Measurements from ENCODE around the gene PITX2.

The PITX2 gene

DNA sequence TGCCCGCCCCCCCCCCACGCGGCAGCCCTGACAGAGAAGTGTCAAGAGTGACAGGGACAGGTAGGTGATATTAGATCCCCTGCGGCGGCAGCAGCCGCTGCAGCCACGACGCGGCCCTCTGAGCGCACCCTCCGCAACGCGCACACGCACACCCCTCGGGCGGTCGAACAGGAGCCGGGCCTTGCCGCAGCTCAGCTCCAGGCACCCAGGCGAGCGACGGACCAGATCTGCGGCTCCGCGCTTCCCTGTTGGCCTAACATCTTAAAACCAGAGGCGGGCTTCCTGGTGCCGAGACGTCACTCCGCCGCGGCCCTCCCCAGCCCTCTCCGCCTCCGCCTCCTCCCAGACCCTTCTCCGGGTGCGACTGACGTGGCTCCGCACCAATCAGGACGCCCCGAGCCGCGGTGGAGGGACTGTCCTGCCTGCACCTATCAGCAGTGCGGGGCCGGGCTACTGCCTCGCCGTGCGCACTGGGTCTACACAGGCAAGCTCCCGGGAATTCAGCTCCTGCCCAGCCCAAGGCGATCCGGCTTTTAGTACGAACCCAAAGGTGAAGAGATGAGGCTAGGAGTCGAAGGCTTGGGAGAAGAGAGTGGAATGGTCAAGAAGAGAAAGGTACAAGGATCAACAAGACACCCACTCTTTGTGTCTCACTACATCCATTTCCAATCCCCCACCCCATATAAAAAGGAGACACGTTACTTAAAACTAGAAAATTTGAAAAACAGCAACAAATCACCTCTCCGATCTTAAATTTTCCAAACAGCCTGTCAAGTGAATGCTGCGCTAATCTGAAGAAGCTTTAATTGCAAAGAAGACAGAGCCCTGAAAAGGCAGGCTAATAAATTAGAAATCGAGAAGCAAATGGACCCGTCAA lies at the start of gene PITX2:
Gene PITX2 (minus strand): TSS at position 237 of the 877 bp plus-strand sequence. CDS start 617 bp downstream, outside the sequence.
- peak; percentile 20 for DNase-seq

DNA sequence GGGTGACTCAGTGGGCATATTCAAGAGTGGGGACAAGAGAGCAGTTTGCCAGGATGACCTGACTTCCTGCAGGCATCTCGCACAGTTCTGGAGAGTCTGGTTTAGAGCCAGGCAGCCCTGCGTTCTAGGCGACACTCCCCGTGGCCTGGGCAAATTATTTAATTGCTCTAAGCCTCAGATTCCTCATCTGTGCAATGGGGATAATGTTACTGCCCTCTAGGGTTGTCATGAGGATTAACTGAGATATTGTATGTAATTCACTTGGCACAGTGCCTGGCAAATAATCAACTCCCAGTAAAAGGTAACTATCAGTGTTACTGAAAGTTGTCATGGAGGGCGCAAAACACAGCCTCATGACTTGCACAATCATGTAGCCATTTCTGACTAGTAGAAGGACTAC lies 48.8 kb upstream of the PITX2 start:
- no peak for DNase-seq

DNA sequence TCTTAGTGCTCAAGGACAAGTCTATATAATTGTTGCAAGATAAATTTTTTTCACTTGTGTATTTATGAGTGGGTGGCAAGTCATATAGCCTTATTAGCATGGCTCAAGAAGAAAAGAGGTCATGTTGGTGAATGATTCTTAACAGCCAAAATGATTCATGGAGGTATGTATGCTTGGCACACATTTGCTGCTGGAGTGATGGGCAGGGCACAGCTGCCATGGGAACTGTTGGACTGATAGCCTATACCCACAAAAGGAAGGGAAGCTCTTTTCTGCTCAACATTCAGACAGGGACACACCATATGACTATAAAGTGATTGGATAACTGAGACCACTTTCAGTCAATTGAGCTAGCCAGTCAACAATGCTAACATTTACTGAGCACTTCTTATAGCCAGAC lies 46.8 kb upstream of the PITX2 start:
- no peak for DNase-seq

DNA sequence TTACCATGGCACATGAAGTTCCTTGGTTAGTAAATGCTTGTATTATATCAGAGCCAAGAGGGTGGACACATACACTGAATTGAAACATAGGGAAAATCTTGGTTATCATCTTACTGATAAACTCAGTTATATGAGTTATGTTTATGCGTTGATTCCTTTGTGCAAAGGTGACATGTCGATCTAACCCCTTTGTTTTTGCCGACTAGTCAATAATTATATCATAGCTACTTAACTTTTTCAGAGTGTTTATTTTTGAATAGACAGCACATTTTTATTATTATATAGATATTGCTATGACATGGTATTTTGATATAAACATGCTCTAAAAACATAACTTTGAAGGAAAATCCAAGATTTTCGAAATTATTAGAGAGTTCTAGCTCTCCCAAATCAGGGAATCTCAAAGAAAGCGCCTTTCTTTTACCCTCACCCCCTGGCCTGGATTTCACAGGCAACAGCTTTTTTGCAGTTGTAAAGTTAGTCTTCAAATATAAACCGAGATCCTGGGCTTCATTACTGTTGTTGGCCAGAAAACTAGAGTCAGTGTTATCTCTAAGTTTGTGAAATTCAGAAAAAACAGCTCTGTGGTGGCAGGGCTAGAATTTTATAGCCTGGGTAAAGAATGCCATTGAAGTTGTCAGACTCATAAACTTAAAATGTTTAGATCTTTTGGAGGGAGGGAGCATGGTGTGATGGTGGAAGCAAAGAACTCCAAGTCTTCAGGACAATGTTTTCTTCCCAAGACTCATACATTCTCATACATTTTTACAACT lies 45.8 kb upstream of the PITX2 start:
- no peak for DNase-seq

DNA sequence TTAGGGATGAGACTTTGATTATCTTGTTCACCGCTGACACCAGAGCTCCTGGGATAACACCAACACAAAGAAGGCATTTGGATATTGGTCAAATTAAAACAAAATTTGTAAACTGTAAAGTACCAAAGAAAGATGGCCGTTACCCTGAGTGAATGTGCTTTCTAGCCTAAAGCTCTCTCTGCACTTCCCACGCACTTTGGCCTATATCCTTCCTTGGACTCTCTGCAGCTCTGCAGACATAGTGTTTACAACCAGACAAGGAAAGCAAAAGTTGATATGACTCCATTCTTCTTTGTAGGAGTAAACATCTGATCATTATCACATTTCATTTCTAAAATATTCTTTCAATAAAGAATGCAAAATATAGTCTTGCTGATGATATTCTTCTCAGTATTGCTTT lies 44.8 kb upstream of the PITX2 start:
- DNase-seq, result no peak

DNA sequence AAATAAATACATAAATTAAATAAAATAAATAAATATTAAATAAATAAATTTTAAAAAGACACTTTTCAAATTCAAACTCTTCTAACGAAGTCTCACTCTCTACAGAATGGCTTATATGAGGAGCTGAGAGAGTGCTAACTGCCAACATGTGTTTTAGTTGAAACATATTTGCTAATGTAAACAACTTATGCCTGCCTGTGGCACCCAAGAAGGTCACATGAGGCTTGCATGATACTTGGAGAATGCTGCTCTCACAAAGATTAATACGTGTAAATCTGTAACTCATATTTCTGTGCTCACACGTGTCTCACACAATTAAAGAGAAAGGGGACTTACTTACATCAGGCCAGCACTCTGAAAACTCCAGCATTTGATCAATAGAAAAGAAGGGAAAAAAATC lies 43.2 kb upstream of the PITX2 start:
- no peak for DNase-seq

DNA sequence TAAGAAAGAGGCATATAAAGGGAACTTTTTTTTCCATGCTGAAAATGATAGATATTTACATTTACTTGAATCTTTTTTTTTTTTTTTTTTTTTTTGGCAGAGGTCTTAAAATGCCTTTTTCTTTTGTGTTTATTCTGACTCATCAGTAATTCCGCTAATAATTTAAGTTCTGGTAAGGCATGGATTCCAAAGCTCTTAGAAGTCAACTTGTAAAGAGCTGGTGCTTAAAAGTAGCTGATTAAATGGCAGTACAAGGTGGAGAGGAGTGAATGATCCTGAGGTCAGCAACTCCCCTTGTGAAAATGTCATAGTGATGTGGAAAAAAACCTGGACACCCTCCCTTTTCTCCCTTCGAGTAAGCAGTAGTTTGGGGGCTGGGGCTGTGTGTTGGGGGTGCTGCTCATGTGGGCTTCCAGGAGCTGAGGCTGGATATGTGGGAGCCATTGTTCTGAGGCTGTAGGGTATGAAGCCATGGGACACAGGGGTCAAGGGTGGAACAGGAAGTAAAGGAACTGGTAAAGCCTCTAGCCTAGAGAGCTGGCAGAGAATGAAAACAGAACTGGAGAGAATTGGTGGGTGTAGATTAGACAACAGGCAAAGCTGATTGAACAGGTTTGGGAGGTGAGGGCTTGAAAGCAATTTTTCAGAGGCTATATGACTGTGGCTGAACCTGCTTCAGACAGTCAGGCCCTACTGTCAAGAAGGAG lies 41.0 kb upstream of the PITX2 start:
- DNase-seq, result no peak

DNA sequence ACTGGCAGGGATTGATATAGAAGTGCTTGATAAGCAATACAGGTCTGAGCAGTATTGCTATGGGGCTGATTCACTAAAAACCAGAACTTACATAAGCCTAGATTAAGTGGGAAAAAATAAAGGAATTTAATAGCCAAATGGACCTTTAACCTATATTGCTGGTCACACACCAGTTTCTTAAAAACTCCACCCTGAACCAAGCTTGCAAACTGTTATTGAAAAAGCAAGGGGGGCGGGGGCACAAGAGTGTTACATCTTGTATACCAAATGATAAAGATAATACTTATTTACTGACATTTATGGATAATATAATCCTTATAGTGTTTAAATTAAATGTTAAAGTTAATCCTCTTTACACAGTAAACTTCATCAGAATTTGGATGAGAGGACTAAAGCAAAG lies 40.3 kb upstream of the PITX2 start:
- no peak for DNase-seq

DNA sequence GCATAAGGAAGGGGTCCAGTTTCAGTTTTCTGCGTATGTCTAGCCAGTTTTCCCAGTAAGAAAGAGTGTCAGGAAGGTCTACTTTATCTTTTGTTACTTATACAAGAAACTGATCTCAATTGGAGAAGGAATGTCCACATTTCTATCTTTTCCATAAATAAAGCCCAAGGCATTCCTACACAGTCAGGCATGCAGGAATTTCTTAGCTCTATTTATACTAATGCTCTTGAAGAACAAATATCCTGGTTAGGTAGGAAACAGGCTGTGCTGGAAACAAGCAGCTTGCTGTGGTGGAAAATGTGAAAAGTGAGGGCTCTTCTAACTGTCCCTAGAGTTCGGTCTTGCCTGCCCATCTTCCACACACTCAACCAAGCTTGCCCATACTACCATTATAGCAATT lies 37.9 kb upstream of the PITX2 start:
- DNase-seq, result no peak

DNA sequence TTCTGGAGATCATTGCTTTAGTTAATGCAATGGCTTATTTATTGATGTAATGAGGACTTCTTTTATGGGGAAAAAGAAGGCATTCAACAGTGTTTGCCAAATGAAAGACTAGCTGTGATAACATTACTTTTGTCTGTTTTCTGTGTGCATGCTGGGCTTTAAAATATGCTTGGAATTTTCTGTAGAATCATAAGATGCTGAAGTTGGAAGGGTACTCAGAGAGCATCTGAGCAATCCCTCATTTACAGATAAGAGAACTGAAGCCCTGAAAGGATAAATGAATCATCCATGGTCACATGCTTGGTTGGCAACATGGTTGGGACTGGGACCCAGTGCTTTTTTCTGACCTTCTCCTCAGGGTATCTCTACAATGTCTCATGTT lies 31.4 kb upstream of the PITX2 start:
- no peak for DNase-seq

DNA sequence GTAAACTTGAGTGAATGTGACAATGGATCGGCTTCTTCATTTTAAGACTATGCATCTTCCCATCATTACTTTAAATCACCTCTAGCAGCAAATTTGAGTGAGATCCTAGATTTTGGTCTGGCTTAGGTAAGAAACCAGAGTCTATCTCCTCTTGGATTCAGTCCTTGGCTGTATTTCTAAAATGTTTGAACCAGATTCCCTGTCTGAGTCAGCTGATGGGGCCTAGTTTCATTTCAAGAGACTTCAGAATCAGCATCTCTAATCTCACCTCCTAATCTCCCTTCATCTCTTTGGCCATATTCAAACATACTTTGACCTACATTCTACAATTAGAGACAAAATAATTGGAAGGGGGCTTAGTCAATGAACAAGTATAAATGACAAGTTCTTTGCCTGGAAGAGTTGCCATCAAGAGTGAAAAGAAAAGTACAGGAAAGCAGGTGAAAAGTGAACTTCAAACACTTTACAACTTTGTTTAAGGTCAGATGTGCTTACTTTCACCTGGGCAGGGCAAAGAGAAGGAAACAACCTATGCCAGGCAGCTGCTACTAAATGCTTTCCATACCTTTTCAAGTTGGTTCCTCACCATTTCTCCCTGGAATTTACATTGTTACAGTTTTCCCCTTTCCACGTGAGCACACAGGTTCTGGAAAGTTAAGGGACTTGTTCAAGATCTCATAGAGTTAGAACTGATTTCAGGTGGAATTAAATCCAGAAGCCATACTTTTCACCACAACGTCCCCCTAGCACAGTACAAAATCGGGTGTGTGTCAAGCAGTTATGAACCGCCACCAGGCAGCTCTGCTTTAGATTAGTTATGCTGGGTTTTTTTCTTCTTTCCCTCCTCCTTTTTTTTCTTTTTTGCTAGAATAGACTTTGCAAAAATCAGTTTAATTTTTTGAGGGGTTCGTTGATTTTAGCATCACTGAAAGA lies 30.7 kb upstream of the PITX2 start:
- no peak for DNase-seq

DNA sequence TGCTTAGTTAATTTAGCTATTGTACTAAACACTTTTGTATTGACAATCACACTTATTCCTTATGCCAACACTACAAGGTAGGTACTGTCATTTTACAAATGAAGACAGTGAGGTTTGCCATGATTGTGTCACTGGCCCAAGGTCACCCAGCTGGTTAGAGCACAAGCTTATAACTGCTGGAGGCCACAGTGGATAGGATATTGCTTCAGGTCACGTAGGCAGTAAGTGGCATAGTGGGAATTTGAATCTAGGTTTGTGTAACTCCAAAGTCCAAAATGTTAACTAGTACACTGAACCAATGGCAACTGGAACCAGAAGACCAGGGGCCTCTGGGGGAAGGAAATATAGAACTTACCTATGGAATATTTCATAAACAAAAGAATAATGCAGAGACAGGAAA lies 21.1 kb upstream of the PITX2 start:
- DNase-seq, result no peak

DNA sequence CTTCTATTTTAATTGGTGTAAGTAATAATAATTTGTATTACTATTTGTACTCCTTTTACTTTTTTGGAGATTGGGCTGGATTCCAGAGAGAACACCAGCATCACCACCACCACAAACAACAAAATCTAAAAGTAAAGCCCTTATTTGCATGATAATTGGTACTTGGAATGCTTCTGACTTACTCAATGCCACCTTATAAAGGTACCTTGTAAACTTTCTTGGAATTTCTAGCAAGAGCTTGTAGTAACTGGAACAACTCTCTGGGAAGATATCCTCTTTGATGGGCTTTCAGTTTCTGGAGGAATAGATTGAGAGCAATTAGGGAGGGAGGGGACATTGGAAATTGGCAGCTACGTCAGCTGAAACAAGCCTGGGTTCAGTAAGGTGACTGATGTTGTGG lies 20.2 kb upstream of the PITX2 start:
- no peak for DNase-seq

DNA sequence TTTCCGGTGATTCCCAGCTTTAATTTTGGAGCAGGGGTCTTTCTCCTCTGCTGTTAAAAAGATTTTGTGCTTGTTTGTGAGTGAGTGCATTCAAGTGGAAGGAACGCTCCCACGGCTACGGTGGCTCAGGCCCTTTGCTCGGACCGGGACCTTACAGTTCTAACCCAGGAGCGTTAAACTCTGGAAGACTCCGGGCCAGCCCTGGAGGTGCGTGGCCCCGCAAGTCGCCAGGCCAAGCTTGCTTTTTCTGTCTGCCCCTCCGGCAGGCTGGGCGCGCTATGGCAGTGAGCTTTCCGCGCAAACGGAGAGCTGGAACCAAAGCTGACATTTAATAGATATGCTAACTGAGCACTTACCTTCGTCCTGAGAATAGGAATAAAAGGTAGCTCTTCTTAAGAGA lies 18.3 kb upstream of the PITX2 start:
- no peak for DNase-seq

DNA sequence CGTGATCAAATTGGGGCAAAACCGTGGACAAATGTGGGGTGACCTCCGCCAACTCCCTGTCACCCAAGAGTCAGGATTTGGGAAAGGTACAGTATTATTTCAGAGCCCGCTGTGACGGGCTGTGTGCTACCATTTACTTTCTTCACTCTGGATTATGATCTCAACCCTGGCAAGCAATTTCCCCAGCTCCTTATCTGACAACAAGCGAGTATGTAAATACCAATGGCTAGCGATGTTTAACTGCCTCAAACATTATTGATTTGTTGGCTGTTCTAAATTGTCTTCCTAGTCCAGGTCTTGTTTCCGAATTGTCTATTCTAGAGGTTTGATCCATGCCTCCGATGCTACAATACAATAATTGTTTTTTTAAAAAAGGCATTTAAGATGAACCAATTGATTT lies 17.7 kb upstream of the PITX2 start:
- no peak for DNase-seq

DNA sequence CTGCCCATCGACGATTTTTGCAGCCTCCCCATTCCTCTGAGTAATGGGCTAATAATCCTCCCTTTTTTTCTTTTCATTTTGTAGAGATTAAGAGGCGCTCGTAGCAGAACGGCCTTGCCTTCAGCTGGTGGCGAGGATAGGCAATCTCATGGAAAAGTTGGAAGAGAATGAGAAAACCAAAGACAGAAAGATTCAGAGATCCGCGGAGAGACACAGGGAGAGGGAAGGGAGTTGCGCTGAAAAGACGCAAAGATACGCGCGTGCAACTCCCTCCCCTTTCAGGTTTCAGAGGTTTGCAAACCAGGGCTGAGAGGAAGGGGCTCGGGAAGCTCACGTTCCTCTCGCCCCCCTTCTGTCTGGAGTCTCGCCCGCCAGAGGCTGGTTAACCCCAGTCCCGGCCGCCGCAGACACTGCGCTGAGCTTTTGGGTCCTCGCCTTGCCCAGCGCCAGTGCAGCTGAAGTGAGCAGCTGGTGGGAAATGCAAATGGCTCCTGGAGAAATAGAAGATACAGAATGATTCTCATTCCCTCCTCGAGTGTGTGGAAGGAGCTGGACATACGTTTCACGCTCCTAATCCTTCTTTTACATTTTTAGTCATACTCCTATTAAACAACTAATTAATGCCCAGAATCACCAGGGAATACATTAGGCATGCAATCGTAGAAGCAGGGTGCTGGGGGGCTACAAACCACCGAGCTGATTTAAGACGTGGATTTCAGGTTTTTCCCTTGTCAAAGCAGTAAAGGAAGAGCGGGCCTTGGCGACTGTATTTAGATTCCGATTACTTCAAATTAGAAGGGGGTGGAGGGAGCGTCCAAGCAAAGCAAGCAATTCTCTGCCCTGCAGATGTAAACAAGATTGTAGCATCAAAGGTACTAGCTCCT lies 16.6 kb upstream of the PITX2 start:
- no peak for DNase-seq

DNA sequence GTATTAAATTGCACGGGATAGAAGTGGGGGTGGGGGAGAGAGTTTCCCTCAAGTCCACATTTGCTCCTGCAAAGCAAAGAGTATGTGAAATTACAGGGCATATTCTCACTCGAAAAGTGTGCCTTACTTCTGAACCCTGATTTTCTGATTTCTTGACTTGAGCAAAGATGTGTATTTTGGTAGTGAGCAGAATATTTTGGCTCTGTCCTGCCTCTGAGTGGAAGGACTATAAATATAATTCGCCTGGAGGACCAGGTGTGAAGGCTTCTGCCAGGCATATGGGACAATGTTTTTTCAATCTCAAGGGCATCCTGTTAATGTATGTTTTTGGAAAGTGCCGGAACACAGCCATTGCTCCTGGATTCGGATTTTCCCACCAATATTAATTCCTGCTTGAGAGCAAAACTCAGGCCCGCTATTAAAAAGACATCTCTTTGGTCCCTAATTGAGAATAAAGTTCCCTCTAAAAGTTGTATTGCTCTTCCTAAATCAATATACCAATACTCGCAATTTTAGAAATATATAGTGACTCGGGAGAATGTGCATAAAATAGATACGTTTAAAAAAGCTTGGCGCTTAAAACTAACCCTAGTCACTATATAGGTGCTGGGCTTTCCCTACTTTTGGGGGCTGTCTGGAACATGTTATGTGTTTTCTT lies 15.3 kb upstream of the PITX2 start:
- DNase-seq, result no peak

DNA sequence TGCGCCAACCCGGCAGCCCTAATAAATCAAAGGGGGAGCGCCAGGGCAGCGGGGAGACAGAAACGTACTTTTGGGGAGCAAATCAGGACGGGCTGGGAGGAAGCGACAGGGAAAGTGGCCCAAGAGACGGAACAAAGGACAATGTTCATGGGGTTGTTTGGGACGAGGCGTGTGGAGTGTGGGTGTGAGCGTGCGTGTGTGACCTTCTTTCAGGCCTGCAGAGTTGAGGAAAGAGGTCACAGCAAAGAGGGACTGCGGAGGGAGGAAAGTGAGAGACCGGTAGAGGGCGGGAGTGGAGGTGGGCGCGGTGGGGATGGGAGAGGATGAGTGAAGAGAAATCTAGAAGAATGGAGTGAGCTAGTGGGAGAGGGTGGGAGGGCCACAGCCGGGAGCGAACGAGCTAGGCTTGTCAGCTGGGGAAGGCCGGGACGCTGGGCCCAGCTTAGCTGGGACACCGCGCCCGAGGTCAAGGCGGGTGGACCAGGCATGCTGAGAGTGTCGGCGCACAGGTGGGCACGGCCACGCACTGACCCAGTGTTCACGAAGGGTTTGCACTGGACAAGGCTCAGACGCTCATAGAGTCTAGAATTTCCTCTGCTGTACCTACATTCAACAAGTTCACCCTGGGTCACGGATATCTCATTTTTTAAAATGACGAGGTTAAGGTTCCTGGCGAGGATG lies 14.7 kb upstream of the PITX2 start:
- DNase-seq, result no peak

DNA sequence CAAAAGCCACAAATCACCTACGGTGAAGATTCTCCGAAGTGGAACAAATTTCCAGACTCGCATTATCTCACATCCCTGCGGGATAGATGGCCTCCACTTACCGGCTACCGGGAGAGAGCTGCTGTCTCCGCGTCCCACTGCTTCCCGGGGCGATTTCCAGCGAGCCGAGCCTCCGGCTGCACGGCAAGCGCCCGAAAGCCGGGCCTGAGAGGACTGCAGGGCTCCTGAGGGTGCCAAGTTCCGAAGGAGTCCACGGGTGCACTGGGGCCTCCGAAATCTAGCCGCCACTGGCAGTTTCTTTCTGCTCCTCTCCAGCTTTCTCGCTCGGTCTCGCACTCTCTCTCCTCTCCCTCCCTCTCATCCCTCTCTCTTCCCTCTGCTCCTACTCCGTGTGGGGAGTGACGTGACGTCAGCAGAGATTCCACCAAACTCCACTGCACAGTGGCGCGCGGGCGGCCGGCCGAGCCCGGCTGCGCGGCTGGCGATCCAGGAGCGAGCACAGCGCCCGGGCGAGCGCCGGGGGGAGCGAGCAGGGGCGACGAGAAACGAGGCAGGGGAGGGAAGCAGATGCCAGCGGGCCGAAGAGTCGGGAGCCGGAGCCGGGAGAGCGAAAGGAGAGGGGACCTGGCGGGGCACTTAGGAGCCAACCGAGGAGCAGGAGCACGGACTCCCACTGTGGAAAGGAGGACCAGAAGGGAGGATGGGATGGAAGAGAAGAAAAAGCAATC lies 14.0 kb upstream of the PITX2 start:
- DNase-seq, result no peak
